ENCODE measurements around the gene STXBP5.

Gene STXBP5

DNA sequence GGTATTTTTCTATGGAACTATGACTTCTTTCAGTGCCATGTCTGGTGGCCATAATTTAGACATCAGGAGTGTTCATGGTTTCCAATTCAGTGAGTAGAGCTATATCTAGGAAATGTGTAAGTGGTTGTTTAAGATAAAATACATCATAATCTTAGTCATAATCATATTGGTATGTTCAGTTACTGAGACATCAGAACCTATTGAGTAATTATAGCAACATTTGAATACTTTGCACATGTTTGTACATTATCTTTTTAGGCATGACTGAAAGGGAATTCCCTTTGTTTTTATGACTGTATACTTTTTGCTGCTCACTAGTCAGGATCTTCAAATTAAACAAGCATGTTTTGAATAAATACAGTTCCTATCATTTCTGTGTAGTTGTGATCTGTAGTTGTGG is 64.0 kb downstream of the STXBP5 start:
- no peak for TF ChIP-seq EZH2 (IDR thresholded peaks at IDR 0.05; ENCODE audit: borderline replicate concordance, low read length)
- TF ChIP-seq, protein P1, sequence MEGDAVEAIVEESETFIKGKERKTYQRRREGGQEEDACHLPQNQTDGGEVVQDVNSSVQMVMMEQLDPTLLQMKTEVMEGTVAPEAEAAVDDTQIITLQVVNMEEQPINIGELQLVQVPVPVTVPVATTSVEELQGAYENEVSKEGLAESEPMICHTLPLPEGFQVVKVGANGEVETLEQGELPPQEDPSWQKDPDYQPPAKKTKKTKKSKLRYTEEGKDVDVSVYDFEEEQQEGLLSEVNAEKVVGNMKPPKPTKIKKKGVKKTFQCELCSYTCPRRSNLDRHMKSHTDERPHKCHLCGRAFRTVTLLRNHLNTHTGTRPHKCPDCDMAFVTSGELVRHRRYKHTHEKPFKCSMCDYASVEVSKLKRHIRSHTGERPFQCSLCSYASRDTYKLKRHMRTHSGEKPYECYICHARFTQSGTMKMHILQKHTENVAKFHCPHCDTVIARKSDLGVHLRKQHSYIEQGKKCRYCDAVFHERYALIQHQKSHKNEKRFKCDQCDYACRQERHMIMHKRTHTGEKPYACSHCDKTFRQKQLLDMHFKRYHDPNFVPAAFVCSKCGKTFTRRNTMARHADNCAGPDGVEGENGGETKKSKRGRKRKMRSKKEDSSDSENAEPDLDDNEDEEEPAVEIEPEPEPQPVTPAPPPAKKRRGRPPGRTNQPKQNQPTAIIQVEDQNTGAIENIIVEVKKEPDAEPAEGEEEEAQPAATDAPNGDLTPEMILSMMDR (IDR thresholded peaks at IDR 0.05; ENCODE audit: low read length) = no peak
- no peak overlapping the region for H3K27ac ChIP-seq (ENCODE audit: low read depth, low read length, poor library complexity, severe bottlenecking)
- no peaks in the 10 kb centered on the region for H3F3A ChIP-seq (ENCODE audit: insufficient read depth, low read length)
- no peaks in the 10 kb centered on the region for H3K79me2 ChIP-seq (ENCODE audit: insufficient read depth, low read length)
- no peak overlapping the region for H3K9ac ChIP-seq (ENCODE audit: low read length)
- no peak overlapping the region for H3K4me2 ChIP-seq (ENCODE audit: low read length)
- H3K27me3 ChIP-seq (ENCODE audit: insufficient read depth, low read length) = no peaks in the 10 kb centered on the region
- H2AFZ ChIP-seq (ENCODE audit: low read length) = no peak overlapping the region
- H3K9me2 ChIP-seq (ENCODE audit: low read depth, low read length) = no peaks in the 10 kb centered on the region
- H3K9me3 ChIP-seq (ENCODE audit: low read length) = no peaks in the 10 kb centered on the region
- H4K20me1 ChIP-seq (ENCODE audit: insufficient read depth, low read length) = no peaks in the 10 kb centered on the region
- no peaks in the 10 kb centered on the region for H3K4me1 ChIP-seq (ENCODE audit: insufficient read depth, low read length, severe bottlenecking)
- peaks cover 7% of the 10 kb centered on the region; the same call in 1 of the 2 replicates for H3K36me3 ChIP-seq (ENCODE audit: insufficient read depth, low read length)
- H3K4me3 ChIP-seq (ENCODE audit: low read depth, low read length, poor library complexity, severe bottlenecking) = no peak overlapping the region

DNA sequence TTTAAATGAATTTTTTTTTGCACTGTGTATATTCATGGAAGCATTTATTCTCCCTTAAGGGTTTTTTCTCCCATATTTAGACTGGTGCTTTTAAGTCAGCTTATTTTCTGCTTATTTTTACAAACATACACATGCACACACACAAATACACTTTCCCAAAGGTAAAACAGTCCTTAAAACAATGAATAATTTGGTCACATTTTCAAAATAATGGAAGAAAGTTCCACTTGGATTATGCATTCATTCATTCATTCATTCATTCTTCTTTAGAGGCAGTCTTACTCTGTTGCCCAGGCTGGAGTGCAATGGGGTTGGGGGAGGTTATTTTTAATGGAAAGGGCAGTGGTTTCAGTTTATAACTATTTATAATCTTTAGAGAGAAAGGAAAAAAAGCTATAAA is 69.8 kb downstream of the STXBP5 start:
- Histone ChIP-seq H3K79me2 (ENCODE audit: insufficient read depth, low read length) (no peaks in the 10 kb centered on the region), H3K9me2 (ENCODE audit: low read depth, low read length) (no peaks in the 10 kb centered on the region), H3K36me3 (ENCODE audit: insufficient read depth, low read length) (peaks cover 11% of the 10 kb centered on the region), H2AFZ (ENCODE audit: low read length) (no peak overlapping the region), H3K27me3 (ENCODE audit: insufficient read depth, low read length) (no peaks in the 10 kb centered on the region), H3K27ac (ENCODE audit: low read depth, low read length, poor library complexity, severe bottlenecking) (no peak overlapping the region), H3K9me3 (ENCODE audit: low read length) (no peaks in the 10 kb centered on the region), H3F3A (ENCODE audit: insufficient read depth, low read length) (no peaks in the 10 kb centered on the region), H3K9ac (ENCODE audit: low read length) (no peak overlapping the region), H3K4me3 (ENCODE audit: low read depth, low read length, poor library complexity, severe bottlenecking) (no peak overlapping the region), H3K4me1 (ENCODE audit: insufficient read depth, low read length, severe bottlenecking) (no peaks in the 10 kb centered on the region), H3K4me2 (ENCODE audit: low read length) (no peak overlapping the region), H4K20me1 (ENCODE audit: insufficient read depth, low read length) (no peaks in the 10 kb centered on the region)
- TF ChIP-seq, protein P1 (IDR thresholded peaks at IDR 0.05; ENCODE audit: low read length) = no peak
- TF ChIP-seq EZH2 (IDR thresholded peaks at IDR 0.05; ENCODE audit: borderline replicate concordance, low read length) = no peak

DNA sequence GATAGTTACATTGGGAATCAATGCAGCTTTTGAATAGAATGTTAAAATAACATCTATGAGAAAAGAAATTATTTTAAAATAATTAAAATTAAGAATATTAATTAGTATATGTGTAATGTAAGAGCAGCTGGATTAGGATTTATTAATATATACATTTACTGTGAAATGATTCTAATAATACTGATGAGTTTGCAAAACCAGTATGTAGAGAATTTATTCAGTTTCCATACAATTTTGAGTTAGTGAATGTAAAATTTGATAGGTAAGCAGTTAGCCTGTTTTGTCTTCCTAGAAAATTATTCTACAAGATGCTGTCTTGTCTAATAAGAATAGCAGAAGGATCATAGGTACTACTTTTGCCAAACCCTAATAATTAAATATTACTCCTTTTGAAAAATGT is 70.6 kb downstream of the STXBP5 start:
- Histone ChIP-seq H3K36me3 (ENCODE audit: insufficient read depth, low read length) (peaks cover 17% of the 10 kb centered on the region), H3K9me3 (ENCODE audit: low read length) (no peaks in the 10 kb centered on the region)

More for the DNA sequence above, 70.6 kb downstream of the STXBP5 start:
- Histone ChIP-seq H3K27ac (ENCODE audit: low read depth, low read length, poor library complexity, severe bottlenecking) (no peak overlapping the region), H3K4me1 (ENCODE audit: insufficient read depth, low read length, severe bottlenecking) (no peaks in the 10 kb centered on the region), H3K4me3 (ENCODE audit: low read depth, low read length, poor library complexity, severe bottlenecking) (no peak overlapping the region), H3K79me2 (ENCODE audit: insufficient read depth, low read length) (no peaks in the 10 kb centered on the region), H4K20me1 (ENCODE audit: insufficient read depth, low read length) (no peaks in the 10 kb centered on the region), H3K9me2 (ENCODE audit: low read depth, low read length) (no peaks in the 10 kb centered on the region), H3K4me2 (ENCODE audit: low read length) (no peak overlapping the region), H3F3A (ENCODE audit: insufficient read depth, low read length) (no peaks in the 10 kb centered on the region), H3K27me3 (ENCODE audit: insufficient read depth, low read length) (no peaks in the 10 kb centered on the region), H3K9ac (ENCODE audit: low read length) (no peak overlapping the region), H2AFZ (ENCODE audit: low read length) (no peak overlapping the region)
- TF ChIP-seq, protein P1 (IDR thresholded peaks at IDR 0.05; ENCODE audit: low read length) = no peak
- TF ChIP-seq EZH2 (IDR thresholded peaks at IDR 0.05; ENCODE audit: borderline replicate concordance, low read length) = no peak
